HG03159 (cell line): ENCODE data around the gene FADS6.

Source experiments
- ATAC-seq: cut with Tn5 transposase; IDR thresholded peaks from one replicate; pipeline ENCODE4 v1.9.1; 2021; ENCODE audit warnings: mild to moderate bottlenecking, moderate library complexity; ENCODE audit not compliant: unreplicated experiment

The FADS6 gene, protein sequence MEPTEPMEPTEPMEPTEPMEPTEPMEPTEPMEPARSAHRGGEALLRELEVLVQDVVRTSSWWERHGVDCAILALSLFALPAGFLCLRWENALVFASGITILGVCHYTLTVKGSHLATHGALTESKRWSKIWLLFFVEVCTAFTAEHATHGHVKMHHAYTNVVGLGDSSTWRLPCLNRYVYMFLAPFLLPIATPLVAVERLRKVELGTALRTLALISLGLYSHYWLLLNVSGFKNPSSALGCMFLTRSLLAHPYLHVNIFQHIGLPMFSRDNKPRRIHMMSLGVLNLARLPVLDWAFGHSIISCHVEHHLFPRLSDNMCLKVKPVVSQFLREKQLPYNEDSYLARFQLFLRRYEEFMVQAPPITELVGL

DNA sequence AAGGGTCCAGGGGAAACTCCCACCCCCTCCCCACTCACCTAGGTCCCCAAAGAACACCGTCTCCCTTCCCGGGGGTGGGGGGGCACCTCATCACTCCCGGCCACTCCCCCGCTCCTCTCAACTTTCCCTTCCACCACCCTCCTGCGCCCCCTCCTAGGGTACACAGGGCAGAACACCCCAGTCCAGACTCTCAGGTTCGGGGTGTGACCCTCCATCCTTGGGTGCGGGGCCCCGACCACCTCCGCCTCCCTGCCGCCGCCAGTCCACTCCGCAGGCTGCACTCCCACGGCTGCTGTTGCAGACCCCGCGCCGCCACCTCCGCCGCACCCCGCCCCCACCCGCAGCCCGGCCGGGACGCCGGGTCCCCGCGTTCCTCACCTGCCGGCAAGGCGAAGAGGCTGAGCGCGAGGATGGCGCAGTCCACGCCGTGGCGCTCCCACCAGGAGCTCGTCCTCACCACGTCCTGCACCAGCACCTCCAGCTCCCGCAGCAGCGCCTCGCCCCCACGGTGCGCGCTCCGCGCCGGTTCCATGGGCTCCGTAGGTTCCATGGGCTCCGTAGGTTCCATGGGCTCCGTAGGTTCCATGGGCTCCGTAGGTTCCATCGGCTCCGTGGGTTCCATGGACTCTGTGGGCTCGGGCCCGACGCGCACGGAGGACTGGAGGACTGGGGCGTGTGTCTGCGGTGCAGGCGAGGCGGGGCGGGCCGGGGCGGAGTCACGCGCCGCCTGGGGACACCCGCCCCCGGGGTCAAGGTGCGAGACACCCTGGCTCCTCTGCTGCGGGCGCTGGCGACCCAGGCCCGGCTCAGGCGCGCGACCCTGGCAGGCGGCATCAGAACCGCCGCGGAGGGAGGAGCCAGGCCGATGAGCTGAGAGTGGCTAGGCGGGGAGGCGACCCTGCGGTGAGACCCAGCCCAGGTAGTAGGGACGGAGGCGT is at the start of gene FADS6:
FADS6 (minus strand) TSS at position 660 of the 938 bp plus-strand sequence; CDS start at position 622, 38 bp downstream.
- ATAC-seq, result no peak

DNA sequence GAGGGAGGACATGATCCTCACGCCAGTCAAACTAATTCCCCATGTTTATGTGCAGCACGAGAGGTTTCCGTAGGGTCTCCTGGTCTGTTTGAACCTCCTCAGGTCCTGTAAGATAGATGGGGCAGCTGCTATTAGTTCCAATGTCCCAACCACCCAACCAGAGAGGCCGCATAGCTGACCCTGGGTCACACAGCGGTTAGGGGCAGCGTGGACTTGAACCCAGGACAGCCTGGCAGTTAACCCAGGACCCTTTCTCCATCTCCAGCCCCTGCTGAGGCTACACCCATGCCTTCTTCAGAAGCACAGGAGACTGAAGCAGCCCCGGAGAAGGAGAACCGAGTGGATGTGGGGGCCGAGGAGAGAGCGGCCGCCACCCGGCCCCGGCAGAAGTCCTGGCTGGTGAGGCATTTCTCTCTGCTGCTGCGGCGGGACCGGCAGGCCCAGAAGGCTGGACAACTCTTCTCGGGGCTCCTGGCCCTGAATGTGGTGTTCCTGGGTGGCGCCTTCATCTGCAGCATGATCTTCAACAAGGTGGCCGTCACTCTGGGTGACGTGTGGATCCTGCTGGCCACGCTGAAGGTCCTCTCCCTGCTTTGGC is 47.8 kb upstream of the FADS6 start:
- ATAC-seq, result no peak

DNA sequence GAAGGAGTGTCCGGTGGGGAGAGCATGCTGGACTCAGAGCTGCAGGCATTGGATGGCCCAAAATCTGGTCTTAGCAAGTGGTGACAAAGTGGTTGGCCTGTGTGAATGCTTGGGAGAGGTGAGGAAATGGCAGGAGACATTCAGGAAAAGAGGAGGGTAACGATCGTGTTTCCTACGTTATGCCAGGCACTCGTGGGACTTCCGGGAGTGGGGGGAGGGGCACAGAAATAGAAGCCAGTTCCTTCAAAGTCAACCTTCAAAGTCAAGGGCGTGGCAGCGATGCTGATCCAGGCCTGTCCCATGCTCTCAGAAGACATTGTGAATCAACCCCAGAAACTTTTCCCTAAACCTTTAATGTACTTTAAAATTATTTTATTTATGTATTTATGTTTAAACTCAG is 46.1 kb upstream of the FADS6 start:
- ATAC-seq, result no peak

DNA sequence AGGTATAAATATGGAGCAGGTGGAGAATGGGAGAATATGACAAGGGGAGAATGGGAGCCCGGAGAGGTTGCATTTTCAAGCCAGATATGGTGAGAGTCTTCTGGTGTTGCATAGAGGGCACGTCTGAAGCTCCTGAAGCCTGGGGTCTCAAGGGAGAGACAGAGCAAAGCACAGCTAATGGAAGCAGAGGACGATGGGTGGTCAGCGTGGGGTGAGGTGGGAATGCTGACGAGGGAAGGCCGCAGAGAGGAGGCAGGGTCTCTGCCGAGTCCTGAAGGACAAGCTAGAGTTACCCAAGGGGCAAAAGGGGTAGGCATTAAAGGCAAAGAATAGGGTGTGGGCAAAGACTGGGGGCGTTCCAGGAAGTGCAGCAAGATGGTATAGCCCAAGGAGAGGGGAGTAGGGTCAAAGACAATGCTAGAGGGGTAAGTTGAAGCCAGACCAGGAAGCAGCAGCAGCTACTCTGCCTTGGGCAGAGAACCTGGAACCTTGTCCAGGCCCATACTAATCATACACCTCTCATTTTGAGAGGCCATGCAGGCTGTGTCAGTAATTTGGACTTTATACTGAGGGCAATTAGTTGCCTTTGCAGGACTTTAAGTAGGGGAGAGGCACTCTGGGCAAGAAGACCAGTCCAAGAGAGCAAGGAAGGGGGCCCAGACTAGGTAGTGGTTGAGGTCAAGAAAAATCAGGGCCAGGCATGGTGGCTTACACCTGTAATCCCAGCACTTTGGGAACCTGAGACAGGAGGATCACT is 44.9 kb upstream of the FADS6 start:
- no peak for ATAC-seq

DNA sequence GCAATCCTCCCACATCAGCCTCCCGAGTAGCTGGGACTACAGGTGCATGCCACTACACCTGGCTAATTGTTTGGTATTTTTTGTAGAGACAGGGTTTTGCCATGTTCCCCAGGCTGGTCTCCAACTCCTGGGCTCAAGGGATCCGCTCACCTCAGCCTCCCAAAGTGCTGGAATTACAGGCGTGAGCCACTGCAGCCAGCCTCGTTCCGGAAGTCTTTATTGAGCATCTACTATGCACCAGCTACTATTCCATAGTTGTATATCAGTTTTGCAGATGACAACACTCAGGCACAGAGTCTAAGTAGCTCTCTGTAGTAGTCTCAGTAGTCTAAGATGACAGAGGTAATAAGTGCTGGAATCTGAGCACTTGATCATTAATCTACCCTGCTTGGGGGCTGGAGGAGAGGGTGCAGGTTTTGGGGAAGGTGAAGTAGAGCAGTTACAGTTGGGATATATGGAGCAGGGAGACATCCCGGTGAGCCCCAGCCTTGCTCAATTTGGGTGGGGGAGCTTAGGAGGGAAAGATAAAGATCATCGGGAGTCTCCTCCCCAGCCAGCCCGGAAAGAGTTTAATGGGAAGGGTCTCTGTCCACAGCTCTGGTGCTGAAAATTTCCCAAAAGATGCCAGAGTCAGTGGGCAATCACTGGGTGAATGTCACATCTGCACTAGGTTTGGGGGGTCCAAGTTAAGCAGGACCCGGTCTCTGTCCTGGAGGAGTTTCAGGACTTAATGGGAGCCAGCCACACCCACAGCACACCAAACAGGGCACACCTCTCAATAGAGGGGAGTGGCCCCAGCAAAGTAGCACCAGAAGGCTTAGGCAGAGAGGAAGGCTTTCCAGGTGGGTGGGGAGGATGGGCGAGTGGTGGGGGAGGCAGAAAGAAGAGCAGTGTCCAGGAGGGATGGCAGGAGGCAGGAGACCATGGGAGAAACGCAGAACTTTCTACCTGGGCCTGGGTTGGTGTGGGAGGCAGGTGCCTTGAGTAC is 43.9 kb upstream of the FADS6 start:
- ATAC-seq, result no peak

DNA sequence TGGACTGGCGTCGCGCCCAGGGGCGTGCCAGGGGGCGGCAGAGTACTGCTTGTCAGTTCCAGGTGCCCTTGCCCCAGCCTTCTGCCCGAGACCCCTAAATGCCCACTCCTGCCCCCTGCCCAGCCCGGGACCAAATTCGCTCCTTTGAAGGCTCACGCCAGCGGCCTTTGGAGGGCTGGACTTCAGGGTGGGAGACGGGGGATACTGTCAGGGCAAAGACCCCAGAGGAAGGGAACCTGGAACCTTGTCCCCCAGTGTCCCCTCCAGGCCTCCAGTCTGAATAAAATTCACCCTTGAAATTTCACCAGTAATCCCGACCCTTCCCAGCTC is 43.0 kb upstream of the FADS6 start:
- ATAC-seq, result no peak

DNA sequence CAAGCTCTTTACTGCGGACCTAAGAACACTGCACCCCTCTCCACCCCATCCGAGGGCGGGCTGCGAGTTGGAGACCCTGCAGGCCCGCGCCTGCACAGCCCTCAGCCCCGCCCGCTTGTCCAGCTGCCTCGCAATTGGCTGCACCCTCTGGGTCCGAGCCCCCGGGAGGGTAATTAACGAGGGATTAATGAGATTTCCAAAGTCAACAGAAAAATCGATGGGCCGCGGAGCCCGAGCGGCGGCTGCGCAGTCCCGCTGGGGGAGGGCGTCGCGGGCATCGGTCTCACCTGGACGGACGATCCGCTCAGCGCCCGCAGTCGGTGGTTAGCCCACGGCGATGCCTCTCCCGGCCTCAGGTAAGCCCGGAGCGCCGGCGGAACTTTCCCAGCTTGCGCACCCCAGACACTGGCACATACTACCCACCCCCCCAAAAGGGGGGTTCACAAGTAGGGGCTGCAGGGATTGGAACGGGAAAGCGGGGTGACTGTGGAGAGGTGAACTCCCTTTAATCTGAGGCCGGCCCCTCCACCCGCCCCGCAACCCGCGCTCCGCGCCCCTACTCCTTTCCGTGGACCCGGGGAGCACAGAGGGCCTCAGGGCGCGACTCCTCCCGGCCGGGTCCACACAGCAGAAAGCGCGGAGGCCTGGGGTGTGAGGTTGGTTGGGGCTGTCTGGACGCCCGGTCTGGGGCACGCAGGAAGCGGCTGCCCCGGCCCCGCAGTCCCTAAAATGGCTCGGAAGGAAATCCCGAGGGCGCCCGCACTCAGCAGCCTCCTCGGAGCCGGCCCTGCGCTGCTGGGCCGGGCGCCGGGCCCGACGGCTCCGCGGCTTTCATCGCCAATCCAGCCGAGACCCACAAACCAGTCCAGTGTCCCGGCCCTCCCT is 42.4 kb upstream of the FADS6 start, which contains the start of gene OTOP3:
OTOP3 (plus strand) TSS at position 314 of the 885 bp plus-strand sequence; CDS start at position 338, 24 bp downstream.
- no peak for ATAC-seq

DNA sequence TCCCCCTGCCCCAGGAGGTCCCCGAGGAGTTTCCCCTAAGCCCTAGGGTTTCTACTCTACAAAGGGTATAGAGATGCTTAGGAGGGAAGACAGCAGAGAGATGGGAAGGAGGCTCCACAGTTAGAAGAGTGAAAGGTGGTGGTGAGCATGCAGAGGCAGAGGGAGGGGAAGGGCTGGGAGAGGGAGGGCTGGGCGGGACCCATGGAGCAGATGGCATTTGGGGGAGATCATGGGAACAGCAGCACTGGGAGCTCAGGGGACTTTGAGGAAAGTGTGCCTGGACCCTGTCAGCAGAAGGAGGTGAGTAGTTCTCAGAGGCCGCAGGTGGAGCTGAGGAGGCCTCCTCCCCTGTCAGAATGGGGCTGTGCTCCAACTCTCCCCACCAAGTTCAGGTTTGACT is 41.6 kb upstream of the FADS6 start:
- no peak for ATAC-seq

DNA sequence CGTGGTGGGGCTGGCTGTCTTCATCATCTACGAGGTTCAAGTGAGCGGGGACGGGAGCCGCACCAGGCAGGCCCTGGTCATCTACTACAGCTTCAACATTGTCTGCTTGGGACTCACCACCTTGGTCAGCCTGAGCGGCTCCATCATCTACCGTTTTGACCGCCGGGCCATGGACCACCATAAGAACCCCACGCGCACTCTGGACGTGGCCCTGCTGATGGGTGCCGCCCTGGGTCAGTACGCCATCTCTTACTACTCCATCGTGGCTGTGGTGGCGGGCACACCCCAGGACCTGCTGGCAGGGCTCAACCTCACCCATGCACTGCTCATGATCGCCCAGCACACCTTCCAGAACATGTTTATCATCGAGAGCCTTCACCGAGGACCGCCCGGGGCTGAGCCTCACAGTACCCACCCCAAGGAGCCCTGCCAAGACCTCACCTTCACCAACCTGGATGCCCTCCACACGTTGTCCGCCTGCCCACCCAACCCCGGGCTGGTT is 37.2 kb upstream of the FADS6 start:
- no peak for ATAC-seq

DNA sequence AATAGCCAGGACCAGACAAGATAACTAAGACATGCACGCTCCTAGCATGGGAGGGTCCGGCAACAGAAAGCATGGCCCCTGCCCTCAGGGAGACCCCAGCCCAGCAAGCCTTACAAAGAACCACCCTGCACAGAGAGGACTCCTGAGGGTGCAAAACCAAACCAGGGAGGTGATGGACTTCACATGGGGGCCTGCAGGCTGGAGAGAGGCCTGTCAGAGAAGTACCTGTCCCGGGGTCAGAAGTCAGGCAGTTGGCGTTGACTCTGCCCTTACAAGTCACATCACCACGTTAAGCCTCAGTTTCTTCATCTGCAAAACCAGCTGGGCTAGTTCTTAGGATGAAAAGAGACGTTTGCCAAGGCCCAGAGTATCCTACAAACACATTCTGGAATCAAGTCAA is 35.4 kb upstream of the FADS6 start:
- no peak for ATAC-seq

DNA sequence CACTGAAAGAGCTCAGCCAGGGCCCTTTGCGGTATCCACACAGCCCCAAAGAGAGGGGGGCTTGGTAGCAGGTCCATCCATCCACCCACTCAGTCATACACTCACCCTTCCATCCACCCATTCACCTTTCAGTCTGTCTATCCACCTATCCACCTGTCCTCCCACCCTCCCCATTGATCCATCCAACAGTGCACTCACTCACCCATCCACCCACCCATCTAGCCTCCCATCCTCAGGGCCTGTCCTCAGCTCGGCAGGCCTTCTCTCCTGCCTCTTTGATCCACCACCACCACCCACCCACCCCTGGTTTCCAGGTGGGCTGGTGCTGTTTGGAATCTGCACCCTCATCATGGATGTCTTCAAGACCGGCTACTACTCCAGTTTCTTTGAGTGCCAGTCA is 31.8 kb upstream of the FADS6 start:
- no peak for ATAC-seq

DNA sequence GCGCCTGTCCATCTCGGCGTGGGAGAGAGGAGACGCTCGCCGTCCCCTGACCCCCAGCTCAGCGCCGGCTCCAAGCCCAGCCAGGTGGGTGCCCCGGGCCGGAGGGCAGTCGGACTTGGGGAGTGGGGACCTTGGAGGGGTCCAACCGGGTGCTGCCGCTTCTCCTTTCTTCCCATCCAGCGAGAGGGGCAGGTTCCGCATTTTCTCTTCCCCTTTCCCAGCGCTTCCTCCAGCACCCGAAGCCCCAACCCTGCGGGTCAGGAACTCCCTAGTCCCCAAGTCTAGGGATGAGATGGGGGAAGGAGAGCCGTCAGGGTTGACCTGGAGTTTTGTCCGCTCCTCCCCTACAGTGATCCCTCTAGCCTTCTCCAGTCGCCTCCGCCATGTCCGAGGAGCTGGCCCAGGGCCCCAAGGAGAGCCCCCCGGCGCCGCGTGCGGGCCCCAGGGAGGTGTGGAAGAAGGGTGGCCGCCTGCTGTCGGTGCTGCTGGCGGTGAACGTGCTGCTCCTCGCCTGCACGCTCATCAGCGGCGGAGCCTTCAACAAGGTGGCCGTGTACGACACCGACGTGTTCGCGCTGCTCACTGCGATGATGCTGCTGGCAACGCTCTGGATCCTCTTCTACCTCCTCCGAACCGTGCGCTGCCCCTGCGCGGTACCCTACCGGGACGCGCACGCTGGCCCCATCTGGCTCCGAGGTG is 31.0 kb upstream of the FADS6 start, which contains the start of gene OTOP2:
OTOP2 (plus strand) TSS at position 24 of the 699 bp plus-strand sequence; CDS start at position 384, 360 bp downstream.
- ATAC-seq, result no peak

DNA sequence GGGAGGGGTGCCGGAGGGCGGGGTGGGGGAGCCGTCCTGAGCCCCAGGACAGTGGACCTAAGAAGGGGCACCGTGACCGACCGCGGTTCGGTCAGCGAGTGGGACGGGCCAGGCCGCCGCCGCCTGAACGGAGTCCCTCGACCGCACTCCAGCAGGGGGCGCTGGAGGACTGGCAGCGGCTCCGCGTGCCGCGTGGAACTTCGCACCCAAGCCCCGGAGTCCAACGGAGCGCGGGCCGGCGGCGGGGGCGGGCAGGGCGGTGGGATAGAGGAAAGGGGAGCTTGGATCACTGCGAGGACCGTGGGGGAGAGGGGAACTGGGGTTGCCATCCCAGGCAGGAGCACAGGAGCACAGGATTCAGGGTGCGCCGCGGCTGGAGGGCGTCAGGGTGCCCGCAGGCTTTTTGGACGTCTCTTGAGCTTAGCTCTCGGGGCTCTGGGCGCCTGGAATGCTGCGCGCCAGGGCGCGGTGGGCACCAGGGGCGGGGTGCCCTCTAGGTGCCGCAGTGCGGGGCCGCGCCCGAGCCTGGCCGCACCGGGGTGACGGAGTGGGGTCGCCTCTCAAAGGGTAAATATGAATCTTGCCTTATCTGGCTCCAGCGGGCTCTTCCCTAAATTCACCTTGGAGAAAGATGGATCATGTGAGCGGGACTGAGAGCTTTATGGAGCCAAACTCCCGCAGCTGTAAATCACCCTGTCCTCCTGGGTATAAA is 30.3 kb upstream of the FADS6 start:
- no peak for ATAC-seq

DNA sequence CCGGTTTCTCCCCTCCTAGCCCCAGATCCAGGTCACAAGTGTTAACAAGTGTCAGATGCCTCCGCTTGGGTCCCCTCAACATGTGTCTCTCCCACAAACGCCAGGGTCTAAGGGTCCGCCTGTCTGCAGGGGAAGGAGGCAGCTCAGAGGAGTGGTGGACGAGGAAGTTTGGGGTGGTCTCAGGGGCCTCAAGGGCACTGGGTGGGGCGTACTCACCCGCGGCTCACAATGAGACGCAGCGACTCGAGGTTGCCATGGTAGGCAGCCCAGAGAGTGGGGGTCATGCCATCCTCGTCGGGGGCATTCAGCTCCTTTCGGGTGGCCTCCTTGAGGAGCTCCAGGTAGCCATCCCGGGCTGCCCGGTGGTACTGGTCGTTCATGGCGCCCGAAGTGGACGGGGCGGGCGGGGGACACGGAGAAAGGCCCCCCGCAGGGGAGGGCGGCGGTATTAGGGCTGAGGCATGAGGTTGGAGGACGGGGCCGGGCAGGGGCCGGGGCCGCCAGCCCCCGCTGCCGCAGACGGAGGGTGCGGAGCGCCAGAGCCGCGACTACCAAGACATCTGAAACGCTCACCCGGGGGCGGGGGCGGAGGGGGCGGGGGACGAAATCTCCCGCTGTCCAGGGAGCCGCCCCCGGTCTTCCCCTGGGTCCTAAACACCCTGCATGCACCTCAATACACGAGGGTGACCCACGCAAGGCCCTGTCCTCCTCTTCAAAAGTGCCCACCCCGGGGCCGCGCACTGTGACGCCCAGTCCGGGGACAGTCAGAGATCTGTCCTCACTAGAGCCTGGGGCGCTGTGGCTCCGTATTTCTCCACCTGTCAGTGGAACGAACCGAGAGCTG is 29.5 kb upstream of the FADS6 start, which contains the start of gene USH1G:
USH1G (minus strand) TSS at position 562 of the 844 bp plus-strand sequence; CDS start at position 380, 182 bp downstream.
- no peak for ATAC-seq

DNA sequence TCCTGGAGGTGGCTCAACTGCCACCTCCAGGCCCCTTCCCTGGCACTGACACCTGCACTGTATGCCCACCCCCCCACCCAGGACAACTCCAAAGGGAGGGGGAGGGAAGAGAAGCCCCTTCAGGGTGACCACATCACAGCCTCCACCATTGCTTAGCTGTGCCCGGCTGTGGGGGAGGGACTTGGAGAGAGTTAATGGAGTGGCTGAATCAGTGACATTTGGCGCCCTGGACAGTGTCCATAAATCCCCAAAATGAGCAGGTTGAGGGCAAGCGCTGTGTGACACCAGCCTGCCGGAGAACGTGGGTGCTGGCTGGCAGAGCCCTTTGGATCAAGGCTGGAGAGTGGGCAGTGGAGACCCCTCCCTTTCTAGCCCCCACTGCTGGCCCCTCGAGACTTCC is 28.7 kb upstream of the FADS6 start:
- no peak for ATAC-seq

DNA sequence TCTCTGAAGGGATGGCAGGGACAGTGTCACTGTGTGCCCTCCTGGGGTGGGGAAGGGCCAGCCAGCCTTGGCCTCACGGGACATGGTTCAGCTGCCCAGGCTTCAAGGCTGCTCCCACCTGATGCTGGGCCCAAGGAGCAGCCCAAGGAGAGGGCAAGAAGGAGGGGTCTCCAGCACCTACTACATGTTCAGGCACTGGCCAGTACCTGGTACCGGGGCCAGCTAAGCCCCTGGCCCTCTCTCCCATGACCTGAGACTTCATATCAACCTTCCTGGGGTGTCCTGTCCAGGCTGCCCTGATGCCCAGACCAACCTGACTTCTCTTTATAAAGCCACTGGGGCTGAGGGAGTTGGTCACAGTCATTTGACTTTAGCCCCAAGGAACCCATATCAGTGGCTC is 28.3 kb upstream of the FADS6 start:
- ATAC-seq, result no peak
